Stimulated activated CD4-positive, alpha-beta T cell treated with anti-CD3 and anti-CD28 coated beads, Interleukin-15, amount 100 ng/mL, for 1 hour (primary cell): ENCODE measurements around the gene LHFPL6.

Experiments
- DNase-seq, 2 donors: peaks; one replicate each; pipeline ENCODE4 v3.0.0-alpha.2; 2020; ENCODE audit warnings: low read depth in 1 of 2, low spot score in 1 of 2

The LHFPL6 gene

GRCh38 chr13:39596176-39596575 lies 6.8 kb downstream of the LHFPL6 start:
- DNase-seq = no peak

- DNase-seq = no peak
Measured at GRCh38 chr13:39590466-39591036, 12.4 kb downstream of the LHFPL6 start.

DNA sequence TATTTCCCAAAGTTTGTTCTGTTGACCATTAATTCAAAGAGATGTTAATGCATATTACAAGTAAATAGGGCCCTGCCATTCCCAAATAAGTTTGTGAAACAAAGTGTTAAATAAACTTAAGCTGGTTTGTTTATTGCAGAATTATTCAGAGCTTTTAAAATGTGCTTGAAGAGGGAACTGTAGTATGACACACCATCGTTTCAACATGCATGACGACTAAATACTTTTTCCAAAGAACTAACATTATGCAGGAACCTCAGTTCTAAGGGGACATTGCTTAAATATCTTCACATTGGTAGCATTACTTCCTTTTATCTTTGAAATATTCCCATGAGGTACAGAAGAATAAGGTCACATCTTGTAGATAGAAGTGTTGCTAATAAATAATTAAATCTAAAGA lies 14.6 kb downstream of the LHFPL6 start:
- no peak for DNase-seq

- no peak for DNase-seq
Measured at GRCh38 chr13:39587939-39588338, 15.1 kb downstream of the LHFPL6 start.

- DNase-seq = no peak
Measured at GRCh38 chr13:39586958-39587605, 15.9 kb downstream of the LHFPL6 start.

DNA sequence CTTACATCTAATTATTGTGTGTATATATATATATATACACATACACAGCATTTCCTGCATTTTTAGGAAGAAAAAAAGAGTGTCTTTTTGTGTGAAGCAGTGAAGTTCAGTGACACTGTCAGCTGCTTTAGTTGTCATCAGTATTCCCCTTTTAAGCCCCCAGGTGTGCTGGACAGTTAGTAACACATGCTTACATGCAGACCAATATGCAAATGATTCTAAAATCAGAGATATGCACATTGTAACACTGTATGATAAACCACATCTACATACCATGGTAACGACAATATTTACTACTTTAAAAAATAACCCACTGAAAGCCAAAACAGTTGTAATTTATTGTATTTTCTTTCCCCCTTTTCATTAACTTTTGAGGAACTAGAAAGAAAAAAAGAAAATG lies 16.8 kb downstream of the LHFPL6 start:
- no peak for DNase-seq

DNA sequence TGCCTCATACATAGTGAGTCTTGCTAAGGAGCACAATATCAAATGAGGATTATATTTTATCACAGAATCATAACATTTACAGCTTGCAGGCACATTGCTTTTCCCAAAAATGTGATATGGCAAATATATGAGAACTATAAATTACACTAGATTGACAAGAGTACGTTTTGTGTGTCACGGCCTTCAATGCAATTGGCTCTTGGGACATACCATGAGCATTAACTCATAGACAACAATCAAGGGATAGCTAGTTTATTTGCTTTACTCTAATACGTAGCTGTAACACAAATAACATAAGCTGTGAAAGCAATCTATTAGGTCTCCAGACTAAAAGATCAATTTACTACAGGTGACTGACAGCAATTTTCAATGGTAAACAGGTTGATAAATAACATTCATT lies 17.8 kb downstream of the LHFPL6 start:
- no peak for DNase-seq

DNA sequence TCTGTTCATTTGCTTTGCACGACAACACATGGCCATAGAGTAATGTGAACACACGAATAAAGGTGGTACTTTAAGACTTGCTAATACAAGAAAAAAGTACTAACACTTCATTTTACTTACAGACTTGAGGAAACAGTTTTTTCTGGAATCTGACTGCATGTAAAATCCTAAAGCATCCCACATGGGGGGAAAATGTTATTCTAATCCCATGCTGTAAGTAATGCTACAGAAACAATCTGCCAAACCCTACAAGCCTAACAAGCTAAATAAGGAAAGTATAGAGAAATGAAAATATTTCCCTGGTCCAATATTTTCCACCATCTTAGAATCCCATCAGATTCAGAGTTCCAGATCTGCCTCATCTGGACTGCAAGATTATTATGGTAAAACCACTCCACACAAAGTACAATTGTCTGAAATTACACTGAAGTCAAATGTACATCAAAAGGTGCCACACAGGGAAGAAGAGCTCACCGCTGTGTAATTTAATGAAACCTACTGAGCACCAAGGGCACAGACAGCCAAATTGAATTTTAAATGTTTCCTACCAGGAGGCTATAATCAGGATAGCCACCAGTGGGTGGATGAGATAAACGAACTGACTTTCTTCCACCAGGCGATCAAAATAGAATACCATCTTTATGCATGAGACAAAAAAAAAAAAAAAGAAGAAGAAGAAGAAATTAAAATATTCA lies 22.0 kb downstream of the LHFPL6 start:
- DNase-seq = no peak

GRCh38 chr13:39578821-39579291 lies 24.1 kb downstream of the LHFPL6 start:
- no peak for DNase-seq

DNA sequence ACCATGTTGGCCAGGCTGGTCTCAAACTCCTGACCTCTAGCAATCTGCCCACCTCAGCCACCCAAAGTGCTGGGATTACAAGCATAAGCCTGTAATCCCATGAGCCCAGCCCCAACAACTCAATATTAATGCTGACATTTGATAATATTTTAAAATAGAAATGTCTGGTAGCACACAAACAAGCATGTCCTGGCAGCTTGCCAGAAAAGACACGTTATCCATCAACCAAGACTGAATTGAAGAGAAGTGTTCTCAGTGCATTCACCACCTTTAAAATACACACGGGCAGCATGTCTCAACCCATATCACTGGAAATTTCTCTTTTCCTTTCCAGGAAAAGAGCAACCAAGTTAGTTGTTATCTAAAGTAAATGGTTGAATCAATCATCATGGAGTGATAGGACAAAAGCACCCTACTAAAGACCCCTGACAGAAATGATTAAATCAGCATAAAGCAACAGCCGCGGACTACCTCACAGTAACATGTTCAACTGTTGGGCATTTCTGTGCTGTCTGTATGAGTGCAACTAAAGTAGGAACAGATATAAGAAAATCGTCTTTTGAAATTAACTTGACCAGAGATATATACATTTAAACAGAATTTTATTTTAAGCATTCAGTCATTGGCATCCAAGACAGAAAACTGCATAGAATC lies 25.0 kb downstream of the LHFPL6 start:
- DNase-seq = no peak

- DNase-seq = no peak
Measured at GRCh38 chr13:39577203-39577602, 25.8 kb downstream of the LHFPL6 start.

DNA sequence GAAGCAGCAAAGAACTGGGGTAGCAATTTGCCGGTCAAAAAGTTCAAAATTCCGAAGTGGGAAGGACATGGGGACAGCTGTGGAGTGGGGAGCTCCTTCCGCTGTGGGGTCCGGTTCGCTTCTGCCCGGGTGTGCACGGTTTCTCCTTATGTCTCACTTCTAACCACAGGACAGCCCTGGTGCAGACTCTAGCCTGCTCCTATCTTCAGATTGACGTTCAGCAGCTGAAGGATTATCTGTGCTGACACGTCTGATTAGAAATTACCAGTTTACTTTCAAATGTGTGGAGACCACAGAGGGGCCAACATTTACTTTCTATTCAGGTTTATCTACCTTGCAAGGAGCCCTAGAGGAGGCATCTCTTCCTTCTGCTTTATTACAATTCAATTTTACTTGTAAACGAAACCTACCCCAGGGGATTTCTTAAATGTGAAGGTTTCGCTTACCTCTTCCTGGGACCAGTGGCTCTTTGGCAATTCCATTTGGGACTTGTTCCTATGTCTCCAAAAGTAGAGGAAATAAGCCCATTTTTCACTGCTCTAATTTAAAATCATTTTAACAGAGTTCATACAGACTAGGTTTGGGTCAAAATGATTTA lies 27.3 kb downstream of the LHFPL6 start:
- no peak for DNase-seq

GRCh38 chr13:39571502-39572092 lies 31.4 kb downstream of the LHFPL6 start:
- DNase-seq = no peak

GRCh38 chr13:39567569-39567968 lies 35.4 kb downstream of the LHFPL6 start:
- no peak for DNase-seq

GRCh38 chr13:39566216-39566869 lies 36.6 kb downstream of the LHFPL6 start:
- DNase-seq = no peak

DNA sequence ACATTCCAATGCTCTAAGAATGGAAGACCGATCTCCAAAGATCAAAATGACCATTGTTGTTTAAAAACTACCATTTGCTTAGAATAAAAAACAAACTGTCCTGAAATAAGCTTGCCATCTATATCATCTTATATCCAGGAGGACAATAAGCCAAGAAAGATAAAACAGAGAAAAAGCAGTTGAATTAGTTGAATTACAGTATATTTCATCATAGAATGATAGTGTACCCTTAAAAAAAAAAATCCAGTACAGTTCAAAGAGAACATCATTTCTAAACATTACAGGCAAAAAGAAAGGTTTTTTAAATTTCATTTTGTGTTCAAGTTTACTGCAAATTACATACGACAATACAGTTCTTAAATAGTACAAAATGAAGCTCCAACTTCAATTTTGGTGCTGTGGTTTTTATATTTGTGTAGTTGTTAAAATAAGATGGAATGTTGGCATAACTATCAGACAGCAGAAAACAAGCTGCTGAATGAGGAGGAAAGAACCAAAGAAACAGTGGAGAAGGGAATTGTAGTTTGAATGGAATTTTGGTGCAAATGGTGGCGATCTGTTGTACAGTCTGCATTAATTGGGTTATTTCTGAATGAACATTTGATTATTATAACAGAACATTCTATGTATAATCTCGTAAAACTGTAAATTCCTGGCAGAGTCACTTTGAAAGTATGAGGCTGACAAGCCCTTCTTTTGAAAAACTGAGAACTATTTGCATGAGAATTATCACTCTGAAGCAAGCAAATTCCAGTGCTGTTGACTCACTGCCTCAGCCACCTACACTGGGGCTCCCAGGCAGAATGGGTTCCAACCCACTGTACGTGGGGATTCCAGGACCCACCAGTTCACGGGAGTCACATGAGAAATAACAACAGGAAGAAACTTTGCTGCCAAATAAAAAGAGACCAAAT lies 37.7 kb downstream of the LHFPL6 start:
- no peak for DNase-seq

DNA sequence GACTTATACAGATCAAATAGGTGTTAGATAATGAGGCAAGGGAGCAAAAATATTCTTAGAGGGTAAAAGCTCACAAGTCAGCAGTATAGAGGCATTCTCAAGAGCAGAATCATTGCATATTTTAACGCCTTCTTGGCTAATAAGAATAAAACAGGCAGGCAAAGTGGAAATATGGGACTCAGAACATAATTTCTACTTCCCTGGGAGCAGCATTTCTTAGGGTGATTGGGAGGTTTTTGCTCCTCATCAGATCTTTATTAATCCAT lies 39.6 kb downstream of the LHFPL6 start:
- no peak for DNase-seq

GRCh38 chr13:39561971-39562370 lies 41.0 kb downstream of the LHFPL6 start:
- no peak for DNase-seq

DNA sequence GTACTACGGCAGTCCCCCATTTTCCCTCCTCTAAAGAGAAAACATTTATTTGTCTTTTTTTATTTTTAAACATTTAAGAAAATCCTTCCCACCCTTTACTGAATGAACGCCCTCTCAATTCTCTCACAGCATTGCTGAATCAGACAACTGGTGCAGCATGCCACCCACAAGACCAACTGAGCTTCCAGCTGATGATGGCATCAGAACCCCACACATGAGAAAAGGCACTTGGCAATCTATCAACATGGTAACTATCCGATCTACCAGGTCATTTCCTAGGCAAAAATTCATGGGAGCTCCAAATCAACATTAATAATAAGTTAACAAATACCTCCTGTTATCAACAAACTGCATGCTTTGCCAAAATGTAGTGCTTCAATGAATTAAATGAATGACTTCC lies 43.1 kb downstream of the LHFPL6 start:
- DNase-seq = no peak
